Caco-2 (cell line): ENCODE measurements around the gene ENHO. TPM values are rescaled to one million over a fixed set of nuclear protein-coding genes. Genes with fewer than 3 reads are reported as not detected.

Experiments used
- BruUV-seq: library from RNA; stranded (reverse); fragments of 400-500 nt; replicated peaks from 2 replicates; lab custom pipeline; 2021; lab: Mats Ljungman, UMichigan
- CTCF ChIA-PET: fragments of 300-600 bp; sonication (Branson Sonifier 250); formaldehyde crosslinking; loops from one replicate; lab custom pipeline; 2022; ENCODE audit warnings: antibody characterized with exemption; lab: Charles Lee
- POLR2A ChIA-PET: fragments of 300-600 bp; sonication (Branson Sonifier 250); formaldehyde crosslinking; loops from one replicate; lab custom pipeline; 2022; ENCODE audit warnings: antibody characterized with exemption; lab: Charles Lee
- DNase-seq, 2 experiments: peaks; one replicate each; pipeline versions ENCODE4 v3.0.0 to v3.0.0-alpha.2; 2020 to 2022
- H3K27me3 ChIP-seq: replicated peaks from 2 replicates; pipeline ENCODE4 v1.6.0; 2011; ENCODE audit warnings: low read length; ENCODE audit not compliant: control insufficient read depth, insufficient read depth
- H3K36me3 ChIP-seq: 2 replicates; pipeline ENCODE4 v1.5.1; 2011; ENCODE audit warnings: low read length; ENCODE audit not compliant: control insufficient read depth, insufficient read depth
- H3K4me1 ChIP-seq: fragments of 250-450 bp; sonication (Bioruptor Pico); 2 replicates; pipeline ENCODE4 v1.5.1; 2020; ENCODE audit warnings: mild to moderate bottlenecking
- H3K4me3 ChIP-seq: 2 replicates; pipeline ENCODE4 v1.5.1; 2011; ENCODE audit warnings: low read depth, mild to moderate bottlenecking, control low read depth, low read length
- H3K9me3 ChIP-seq: fragments of 250-450 bp; sonication (Bioruptor Pico); 2 replicates; pipeline ENCODE4 v1.5.1; 2020; ENCODE audit warnings: mild to moderate bottlenecking, moderate library complexity
- H3K27ac Mint-ChIP-seq: one replicate; pipeline ENCODE4 v1.8.0; 2022; ENCODE audit warnings: mixed read lengths; ENCODE audit not compliant: unreplicated experiment
- H3K27me3 Mint-ChIP-seq: one replicate; pipeline ENCODE4 v1.8.0; 2022; ENCODE audit warnings: mixed read lengths; ENCODE audit not compliant: insufficient read depth, unreplicated experiment
- H3K36me3 Mint-ChIP-seq: one replicate; pipeline ENCODE4 v1.8.0; 2022; ENCODE audit warnings: mild to moderate bottlenecking, mixed read lengths; ENCODE audit not compliant: insufficient read depth, unreplicated experiment
- H3K4me1 Mint-ChIP-seq: one replicate; pipeline ENCODE4 v1.8.0; 2022; ENCODE audit warnings: low read depth, mixed read lengths; ENCODE audit not compliant: unreplicated experiment
- H3K4me3 Mint-ChIP-seq: one replicate; pipeline ENCODE4 v1.8.0; 2022; ENCODE audit warnings: mild to moderate bottlenecking, moderate library complexity, mixed read lengths; ENCODE audit not compliant: unreplicated experiment
- H3K9me3 Mint-ChIP-seq: one replicate; pipeline ENCODE4 v1.8.0; 2022; ENCODE audit warnings: mixed read lengths; ENCODE audit not compliant: unreplicated experiment
- CTCF ChIP-seq, 2 experiments: fragments of 200-600 bp in 1 of 2; IDR thresholded peaks; 1 replicate in 1 of 2; 2 replicates in 1 of 2; pipeline versions ENCODE4 v1.5.1 to v1.8.0; 2011 to 2022; ENCODE audit warnings: antibody characterized with exemption in 1 of 2, control low read depth in 1 of 2, inconsistent platforms in 1 of 2, low read depth in 1 of 2, low read length in 1 of 2, mild to moderate bottlenecking in 1 of 2, moderate library complexity in 1 of 2; ENCODE audit not compliant: insufficient read depth in 1 of 2, severe bottlenecking in 1 of 2, unreplicated experiment in 1 of 2
- intact Hi-C: fragments of 100-400 bp; cut with micrococcal nuclease; formaldehyde crosslinking; loops from one replicate; pipeline ENCODE4 v1.10.0; 2022; ENCODE audit not compliant: unreplicated experiment
- total RNA-seq: library from RNA; stranded (reverse); gene quantifications from 2 replicates; pipeline ENCODE4 v1.2.3, GENCODE V29; 2022

Gene ENHO
- total RNA-seq, 1 experiment from 2014 or later: 2.1 TPM

- Histone ChIP-seq H3K9me3 (no peaks in the 10 kb centered on the region), H3K27me3 (no peaks in the 10 kb centered on the region; the same call in 1 of the 2 replicates), H3K4me1 (no peaks in the 10 kb centered on the region), H3K4me3 (no peak overlapping the region), H3K36me3 (no peaks in the 10 kb centered on the region)
- Mint-ChIP-seq H3K27me3 (peaks cover 6% of the 10 kb centered on the region), H3K9me3 (no peaks in the 10 kb centered on the region), H3K27ac (no peak overlapping the region), H3K36me3 (no peaks in the 10 kb centered on the region), H3K4me1 (no peaks in the 10 kb centered on the region), H3K4me3 (no peak overlapping the region)
- ChIA-PET CTCF (interaction anchor here (1.6 kb wide), 1 partner anchor 20 kb away, joined by 7 read pairs; no protein-coding TSS in a partner anchor), POLR2A (no interaction called here)
- no TSS peak for BruUV-seq
- no peak for TF ChIP-seq CTCF (IDR thresholded peaks at IDR 0.05; ENCODE audit: insufficient read depth in 1 of 2, low read depth in 1 of 2, low read length in 1 of 2, severe bottlenecking in 1 of 2, unreplicated experiment in 1 of 2)
- intact Hi-C loops: no loop called here
- DNase-seq: no peak
Measured at GRCh38 chr9:34570809-34571480, 48.2 kb upstream of the ENHO start.

- ChIA-PET CTCF (interaction anchor here (1.6 kb wide), 1 partner anchor 21 kb away, joined by 7 read pairs; no protein-coding TSS in a partner anchor), POLR2A (no interaction called here)
- no peaks in the 10 kb centered on the region for H3K9me3 ChIP-seq
- H3K4me1 ChIP-seq: no peaks in the 10 kb centered on the region
- no peaks in the 10 kb centered on the region; the same call in 1 of the 2 replicates for H3K27me3 ChIP-seq
- H3K27me3 Mint-ChIP-seq: peaks cover 6% of the 10 kb centered on the region
- no peaks in the 10 kb centered on the region for H3K36me3 ChIP-seq
- intact Hi-C loops: no loop called here
- no peaks in the 10 kb centered on the region for H3K36me3 Mint-ChIP-seq
- no peak overlapping the region for H3K4me3 ChIP-seq
- H3K4me3 Mint-ChIP-seq: no peak overlapping the region
- H3K4me1 Mint-ChIP-seq: no peaks in the 10 kb centered on the region
- no peak for DNase-seq
- H3K27ac Mint-ChIP-seq: no peak overlapping the region
- no TSS peak for BruUV-seq
- H3K9me3 Mint-ChIP-seq: no peaks in the 10 kb centered on the region
- no peak for TF ChIP-seq CTCF (IDR thresholded peaks at IDR 0.05; ENCODE audit: insufficient read depth in 1 of 2, low read depth in 1 of 2, low read length in 1 of 2, severe bottlenecking in 1 of 2, unreplicated experiment in 1 of 2)
Measured at GRCh38 chr9:34570376-34570775, 47.6 kb upstream of the ENHO start.

- ChIA-PET POLR2A (no interaction called here), CTCF (no interaction called here)
- DNase-seq: no peak
- no peaks in the 10 kb centered on the region for H3K4me1 ChIP-seq
- no peak overlapping the region for H3K27ac Mint-ChIP-seq
- no peaks in the 10 kb centered on the region for H3K9me3 ChIP-seq
- no peaks in the 10 kb centered on the region for H3K36me3 ChIP-seq
- H3K4me1 Mint-ChIP-seq: no peaks in the 10 kb centered on the region
- no peak overlapping the region for H3K4me3 ChIP-seq
- BruUV-seq: no TSS peak
- no peaks in the 10 kb centered on the region for H3K9me3 Mint-ChIP-seq
- H3K27me3 Mint-ChIP-seq: peaks cover 6% of the 10 kb centered on the region
- no peak overlapping the region for H3K4me3 Mint-ChIP-seq
- no peaks in the 10 kb centered on the region for H3K36me3 Mint-ChIP-seq
- intact Hi-C loops: no loop called here
- no peaks in the 10 kb centered on the region; the same call in 1 of the 2 replicates for H3K27me3 ChIP-seq
- no peak for TF ChIP-seq CTCF (IDR thresholded peaks at IDR 0.05; ENCODE audit: insufficient read depth in 1 of 2, low read depth in 1 of 2, low read length in 1 of 2, severe bottlenecking in 1 of 2, unreplicated experiment in 1 of 2)
Measured at GRCh38 chr9:34568774-34569173, 46.0 kb upstream of the ENHO start.
